Left ventricle myocardium inferior (tissue), 1 donor: ENCODE data around the gene ZNF672. TPM values are rescaled to one million over a fixed set of nuclear protein-coding genes. Genes with fewer than 3 reads are reported as not detected.

ENCODE experiments used
- DNase-seq: peaks from one replicate; pipeline ENCODE4 v3.0.0-alpha.2; 2020
- H3K27ac ChIP-seq: fragments of 200-600 bp; replicated peaks from 2 replicates; pipeline ENCODE4 v1.8.0; 2021
- H3K27me3 ChIP-seq: fragments of 200-600 bp; 2 replicates; pipeline ENCODE4 v1.8.0; 2021; ENCODE audit warnings: low read depth
- H3K36me3 ChIP-seq: fragments of 200-600 bp; 2 replicates; pipeline ENCODE4 v1.8.0; 2021
- H3K4me1 ChIP-seq: fragments of 200-600 bp; 2 replicates; pipeline ENCODE4 v1.8.0; 2021
- H3K4me3 ChIP-seq: fragments of 200-600 bp; 2 replicates; pipeline ENCODE4 v1.8.0; 2021; ENCODE audit warnings: mild to moderate bottlenecking, moderate library complexity
- H3K9me3 ChIP-seq: fragments of 200-600 bp; replicated peaks from 2 replicates; pipeline ENCODE4 v1.8.0; 2021
- CTCF ChIP-seq: fragments of 200-600 bp; IDR thresholded peaks from 2 replicates; pipeline ENCODE4 v1.8.0; 2021; ENCODE audit warnings: antibody characterized with exemption, mild to moderate bottlenecking, borderline replicate concordance
- intact Hi-C: fragments of 100-400 bp; cut with micrococcal nuclease; formaldehyde crosslinking; loops from one replicate; pipeline ENCODE4 v1.11.0; 2022
- total RNA-seq: library from RNA; stranded (reverse); fragmentation: NEBNext Ultra II Directional; extraction: Animal tissue kit (Norgen Biotek cat#: 25700); gene quantifications from one replicate; pipeline ENCODE4 v1.2.1, GENCODE V29; 2021
- donor health status: DM: no; HTN: yes; CAD: no; lungs with severe emphysema.

ZNF672 gene
- total RNA-seq, 1 donor from 2014 or later, result 43.1 TPM

- Histone ChIP-seq H3K9me3 (no peaks in the 10 kb centered on the region), H3K27me3 (peaks cover 26% of the 10 kb centered on the region), H3K4me1 (peaks cover 25% of the 10 kb centered on the region), H3K27ac (peak overlapping the region; percentile 30), H3K36me3 (no peaks in the 10 kb centered on the region), H3K4me3 (no peak overlapping the region)
- no peak for DNase-seq
- intact Hi-C loops, result no loop called here
- no peak for TF ChIP-seq CTCF
Observed at GRCh38 chr1:248804771-248805681, 33.0 kb upstream of the ZNF672 start.

DNA sequence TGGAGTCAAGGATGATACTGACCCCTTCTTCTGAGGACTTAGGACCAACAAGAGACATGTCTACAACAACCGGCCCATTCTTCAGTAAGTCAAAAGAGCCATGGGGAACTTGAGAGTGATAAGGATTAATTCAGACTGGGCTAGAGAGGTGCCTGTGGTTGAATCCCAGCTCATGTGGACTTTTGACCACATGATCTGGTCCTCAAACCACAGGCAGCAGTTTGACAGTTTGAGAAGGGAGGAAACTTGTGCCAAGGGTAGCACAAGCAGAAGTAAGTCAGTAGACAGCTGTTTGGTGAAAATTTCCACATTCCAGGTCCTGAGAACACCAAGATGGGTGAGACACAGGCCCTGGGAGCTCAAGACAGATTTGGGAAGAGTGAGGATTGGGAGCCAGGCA lies 32.1 kb upstream of the ZNF672 start:
- Histone ChIP-seq H3K9me3 (no peaks in the 10 kb centered on the region), H3K27me3 (peaks cover 18% of the 10 kb centered on the region), H3K4me1 (peaks cover 34% of the 10 kb centered on the region), H3K4me3 (no peak overlapping the region), H3K36me3 (no peaks in the 10 kb centered on the region), H3K27ac (peak overlapping the region; percentile 30)
- no peak for DNase-seq
- intact Hi-C loops, result no loop called here
- TF ChIP-seq CTCF, result no peak

GRCh38 chr1:248807067-248807737 lies 30.8 kb upstream of the ZNF672 start:
- intact Hi-C loops, result no loop called here
- peak; percentile 46 for DNase-seq
- H3K4me3 ChIP-seq, result no peak overlapping the region
- peak; percentile 80 for TF ChIP-seq CTCF
- H3K4me1 ChIP-seq, result peaks cover 43% of the 10 kb centered on the region
- H3K36me3 ChIP-seq, result peaks cover 9% of the 10 kb centered on the region
- no peak overlapping the region for H3K27ac ChIP-seq
- no peaks in the 10 kb centered on the region for H3K9me3 ChIP-seq
- peaks cover 4% of the 10 kb centered on the region for H3K27me3 ChIP-seq

DNA sequence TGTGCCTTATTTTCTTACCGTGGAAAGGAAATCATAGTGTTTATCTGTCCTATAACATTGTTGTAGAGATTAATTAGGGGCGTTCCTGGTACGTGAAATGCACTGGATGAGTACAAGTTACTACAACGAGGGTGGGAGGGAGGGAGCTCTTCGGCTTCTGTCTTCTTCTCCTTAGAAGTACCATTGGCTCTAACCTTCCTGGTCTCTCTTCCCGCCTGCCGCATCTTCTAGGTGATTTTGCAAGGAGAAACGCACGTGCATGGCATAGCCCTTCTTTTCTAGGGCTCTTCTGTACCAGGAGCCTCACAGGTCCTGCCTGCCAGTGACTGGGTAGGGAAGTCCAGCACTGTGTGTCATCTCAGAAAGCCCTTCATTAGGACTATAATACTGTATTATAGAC lies 29.1 kb upstream of the ZNF672 start:
- H3K27me3 ChIP-seq, result no peaks in the 10 kb centered on the region
- no peak for TF ChIP-seq CTCF
- H3K4me1 ChIP-seq, result peaks cover 43% of the 10 kb centered on the region
- peaks cover 22% of the 10 kb centered on the region for H3K36me3 ChIP-seq
- H3K4me3 ChIP-seq, result no peak overlapping the region
- intact Hi-C loops, result no loop called here
- DNase-seq, result no peak
- H3K27ac ChIP-seq, result no peak overlapping the region
- H3K9me3 ChIP-seq, result no peaks in the 10 kb centered on the region

GRCh38 chr1:248810000-248810726 lies 27.9 kb upstream of the ZNF672 start:
- intact Hi-C loops, result no loop called here
- peaks cover 37% of the 10 kb centered on the region for H3K4me1 ChIP-seq
- no peak for TF ChIP-seq CTCF
- no peaks in the 10 kb centered on the region for H3K9me3 ChIP-seq
- DNase-seq, result no peak
- peaks cover 34% of the 10 kb centered on the region for H3K36me3 ChIP-seq
- no peaks in the 10 kb centered on the region for H3K27me3 ChIP-seq
- peak overlapping the region; percentile 50 for H3K27ac ChIP-seq
- no peak overlapping the region for H3K4me3 ChIP-seq
